IPS-15b (cell line): ENCODE measurements around the gene SLC25A51.
"Not testable (repeated sequence)": the region's sequence is repeated elsewhere in the genome, so short reads cannot be mapped to it uniquely, and the experiment has no call there.

Experiments used
- H3K27me3 ChIP-seq: one replicate; pipeline ENCODE4 v1.6.1; 2013; ENCODE audit warnings: low read length; ENCODE audit not compliant: control insufficient read depth, insufficient read depth
- H3K36me3 ChIP-seq: one replicate; pipeline ENCODE4 v1.6.1; 2013; ENCODE audit warnings: low read length; ENCODE audit not compliant: control insufficient read depth, insufficient read depth
- H3K4me1 ChIP-seq: one replicate; pipeline ENCODE4 v1.6.1; 2013; ENCODE audit warnings: mild to moderate bottlenecking, low read length; ENCODE audit not compliant: control insufficient read depth, insufficient read depth
- H3K4me3 ChIP-seq: one replicate; pipeline ENCODE4 v1.5.1; 2013; ENCODE audit warnings: low read depth, low read length
- H3K9ac ChIP-seq: one replicate; pipeline ENCODE4 v1.6.1; 2013; ENCODE audit warnings: low read depth, mild to moderate bottlenecking, low read length
- H3K9me3 ChIP-seq: one replicate; pipeline ENCODE4 v1.6.1; 2013; ENCODE audit warnings: mild to moderate bottlenecking, low read length; ENCODE audit not compliant: control insufficient read depth, insufficient read depth

Gene SLC25A51

DNA sequence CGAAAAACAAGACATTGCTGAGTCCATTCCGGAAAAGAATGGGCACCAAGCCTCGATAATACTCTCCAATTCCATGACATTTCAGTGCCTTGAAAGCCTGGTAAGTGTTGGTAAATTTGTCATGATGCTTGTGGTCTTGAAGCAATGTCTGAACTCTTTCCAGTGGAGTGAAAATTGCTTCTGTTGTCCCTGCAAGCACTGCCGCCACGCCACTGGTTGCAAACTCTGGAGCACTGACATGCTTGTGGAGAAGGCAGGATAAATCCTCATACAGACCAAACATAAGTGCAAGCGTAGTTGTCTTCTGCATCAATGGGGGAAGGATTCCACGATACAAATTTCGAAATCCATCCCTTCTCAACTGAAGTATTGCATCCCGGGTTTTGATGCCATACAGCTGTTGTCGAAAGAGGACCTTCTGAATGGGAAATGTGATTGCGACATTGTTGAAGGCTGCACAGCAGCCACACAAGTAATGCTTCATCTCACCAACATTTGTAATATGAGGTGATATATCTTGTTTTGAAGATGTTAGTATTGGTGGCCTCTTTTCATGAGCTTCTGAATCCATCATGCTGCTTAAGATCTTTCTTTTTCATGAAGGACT is 15.8 kb downstream of the SLC25A51 start:
- H3K4me1 ChIP-seq, H3K9me3 ChIP-seq, H3K36me3 ChIP-seq, H3K9ac ChIP-seq, H3K4me3 ChIP-seq, H3K27me3 ChIP-seq: not testable (repeated sequence)

DNA sequence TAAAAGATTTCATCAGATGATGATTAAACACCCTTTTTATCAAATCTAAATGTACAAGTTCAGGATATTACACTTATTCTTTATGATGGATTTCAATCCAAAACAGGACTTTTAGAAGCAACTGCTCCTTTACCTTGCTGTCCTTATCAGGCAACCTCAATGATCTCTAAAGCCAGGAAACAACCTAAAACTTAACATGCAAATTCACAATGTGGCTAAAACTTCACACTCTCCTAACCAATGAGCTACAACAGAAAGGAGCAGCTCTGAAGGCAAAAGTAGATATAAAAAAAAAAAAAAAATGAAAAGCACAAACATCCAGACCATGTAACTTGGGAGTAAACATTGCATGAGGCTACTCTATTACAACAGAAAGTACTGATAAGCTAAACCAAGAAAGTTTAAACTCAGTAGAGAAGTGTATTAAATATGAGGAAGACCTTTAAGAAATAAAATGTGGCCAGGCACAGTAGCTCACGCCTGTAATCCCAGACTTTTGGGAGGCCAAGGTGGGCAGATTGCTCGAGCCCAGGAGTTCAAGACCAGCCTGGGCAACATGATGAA is 22.9 kb downstream of the SLC25A51 start:
- Histone ChIP-seq H3K27me3 (no peaks in the 10 kb centered on the region), H3K4me1 (no peaks in the 10 kb centered on the region), H3K9me3 (peaks cover 3% of the 10 kb centered on the region), H3K9ac (no peak overlapping the region), H3K36me3 (peaks cover 3% of the 10 kb centered on the region), H3K4me3 (no peak overlapping the region)

DNA sequence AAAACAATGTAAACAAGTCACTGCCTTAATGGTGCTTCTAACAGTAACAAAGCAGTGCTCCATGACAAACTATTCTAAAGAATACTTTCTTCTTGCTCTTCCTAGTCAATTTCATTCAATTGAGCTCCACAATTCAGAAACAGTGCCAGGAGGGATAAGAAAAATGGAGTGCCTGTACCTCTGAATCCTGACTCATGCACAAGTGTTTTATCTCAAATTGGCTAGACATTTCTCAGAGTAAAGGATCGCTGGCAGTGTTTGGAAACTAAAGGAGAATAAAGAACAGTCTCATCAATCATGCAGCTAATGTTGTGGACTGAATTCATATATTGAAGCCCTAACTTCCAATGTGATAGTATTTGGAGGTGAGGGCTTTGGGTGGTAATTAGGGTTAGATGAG is 27.6 kb downstream of the SLC25A51 start:
- peaks cover 3% of the 10 kb centered on the region for H3K9me3 ChIP-seq
- H3K4me1 ChIP-seq: no peaks in the 10 kb centered on the region
- no peaks in the 10 kb centered on the region for H3K27me3 ChIP-seq
- peaks cover 3% of the 10 kb centered on the region for H3K36me3 ChIP-seq
- no peak overlapping the region for H3K4me3 ChIP-seq
- H3K9ac ChIP-seq: no peak overlapping the region

DNA sequence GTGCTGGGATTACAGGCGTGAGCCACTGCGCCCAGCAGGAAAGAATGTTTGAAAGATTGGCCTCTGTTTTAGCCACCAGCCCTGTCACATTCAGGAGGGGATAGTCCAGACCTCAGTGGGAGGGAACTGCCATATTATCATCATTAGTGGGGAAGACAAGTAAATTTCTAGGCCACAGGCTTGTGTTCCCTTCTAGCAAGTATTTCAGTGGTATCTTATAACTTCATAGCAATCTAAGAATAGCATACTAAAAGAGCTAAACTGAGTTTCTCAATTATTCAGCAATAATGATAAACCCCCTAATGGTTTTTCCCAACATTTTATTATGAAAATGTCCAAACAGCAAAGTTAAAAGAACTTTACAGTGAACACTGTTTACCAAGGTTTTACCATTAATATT is 30.0 kb downstream of the SLC25A51 start:
- H3K27me3 ChIP-seq: no peaks in the 10 kb centered on the region
- peaks cover 3% of the 10 kb centered on the region for H3K36me3 ChIP-seq
- H3K4me3 ChIP-seq: no peak overlapping the region
- H3K4me1 ChIP-seq: no peaks in the 10 kb centered on the region
- H3K9me3 ChIP-seq: peaks cover 3% of the 10 kb centered on the region
- no peak overlapping the region for H3K9ac ChIP-seq

DNA sequence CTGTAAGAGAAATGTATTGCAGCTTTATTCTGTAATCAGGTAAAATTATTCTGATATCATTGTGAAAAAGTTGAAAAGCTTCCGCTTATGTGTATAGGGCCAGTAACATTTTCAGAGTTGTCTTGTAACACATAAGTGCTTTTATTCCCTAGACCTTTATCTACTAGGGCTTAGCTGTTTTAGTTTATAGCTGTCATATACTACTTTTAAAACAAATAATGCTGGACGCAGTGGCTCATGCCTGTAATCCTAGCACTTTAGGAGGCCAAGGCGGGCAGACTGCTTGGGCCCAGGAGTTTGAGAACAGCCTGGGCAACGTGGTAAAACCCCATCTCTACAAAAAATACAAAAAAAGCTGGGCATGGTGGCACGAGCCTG is 33.1 kb downstream of the SLC25A51 start:
- no peak overlapping the region for H3K4me3 ChIP-seq
- no peaks in the 10 kb centered on the region for H3K36me3 ChIP-seq
- H3K9me3 ChIP-seq: no peaks in the 10 kb centered on the region
- no peaks in the 10 kb centered on the region for H3K4me1 ChIP-seq
- no peak overlapping the region for H3K9ac ChIP-seq
- H3K27me3 ChIP-seq: no peaks in the 10 kb centered on the region

DNA sequence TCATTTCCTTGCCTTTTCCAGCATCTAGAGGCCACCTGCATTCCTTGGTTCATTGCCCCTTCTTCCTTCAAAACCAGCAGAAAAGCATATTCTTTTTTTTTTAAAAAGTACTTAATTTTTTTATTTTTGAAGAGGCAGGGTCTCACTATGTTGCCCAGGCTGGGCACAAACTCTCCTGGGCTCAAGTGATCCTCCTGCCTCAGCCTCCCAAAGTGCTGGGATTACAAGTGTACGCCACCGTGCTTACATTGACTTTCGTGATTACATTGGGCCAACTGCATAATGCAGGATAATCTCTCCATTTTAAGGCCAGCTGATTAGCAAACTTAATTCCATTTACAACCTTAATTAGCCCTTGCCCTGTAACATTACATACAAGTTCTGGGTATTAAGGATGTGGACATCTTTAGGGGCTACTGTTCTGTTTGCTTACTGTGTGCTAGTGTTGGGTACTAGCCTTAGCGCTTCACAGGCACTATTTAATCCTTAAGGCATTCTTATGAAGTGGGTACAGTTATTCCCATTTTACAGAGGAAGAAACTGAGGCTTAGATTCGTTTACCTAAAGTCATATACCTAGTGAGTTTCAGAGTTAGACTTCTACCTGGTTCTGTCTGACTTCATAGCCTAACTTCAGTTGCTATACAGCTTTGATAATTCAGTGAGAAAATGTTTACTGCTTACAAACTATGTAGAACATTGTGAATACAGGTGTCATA is 33.7 kb downstream of the SLC25A51 start:
- no peaks in the 10 kb centered on the region for H3K27me3 ChIP-seq
- H3K4me3 ChIP-seq: no peak overlapping the region
- H3K9me3 ChIP-seq: no peaks in the 10 kb centered on the region
- no peaks in the 10 kb centered on the region for H3K36me3 ChIP-seq
- no peaks in the 10 kb centered on the region for H3K4me1 ChIP-seq
- H3K9ac ChIP-seq: no peak overlapping the region

DNA sequence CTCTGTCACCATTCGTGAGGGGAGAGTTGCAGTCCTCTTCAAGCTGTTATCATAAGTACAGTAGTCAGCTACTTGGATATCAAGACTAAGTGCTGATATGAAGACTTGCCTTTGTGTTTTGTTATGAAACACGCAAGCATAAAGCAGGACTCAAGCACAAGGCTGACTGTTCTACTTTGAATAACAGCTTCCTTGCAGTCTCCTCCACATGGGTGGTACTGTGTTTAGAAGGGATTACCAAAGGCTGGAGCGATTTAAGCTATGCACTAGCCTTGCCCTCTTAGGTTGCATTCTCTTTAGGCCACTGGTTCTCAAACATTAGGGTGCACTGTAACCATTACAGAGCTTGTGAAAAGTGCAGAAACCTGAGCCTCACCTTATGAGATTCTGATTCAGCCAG is 41.4 kb downstream of the SLC25A51 start:
- H3K36me3 ChIP-seq: no peaks in the 10 kb centered on the region
- H3K27me3 ChIP-seq: no peaks in the 10 kb centered on the region

DNA sequence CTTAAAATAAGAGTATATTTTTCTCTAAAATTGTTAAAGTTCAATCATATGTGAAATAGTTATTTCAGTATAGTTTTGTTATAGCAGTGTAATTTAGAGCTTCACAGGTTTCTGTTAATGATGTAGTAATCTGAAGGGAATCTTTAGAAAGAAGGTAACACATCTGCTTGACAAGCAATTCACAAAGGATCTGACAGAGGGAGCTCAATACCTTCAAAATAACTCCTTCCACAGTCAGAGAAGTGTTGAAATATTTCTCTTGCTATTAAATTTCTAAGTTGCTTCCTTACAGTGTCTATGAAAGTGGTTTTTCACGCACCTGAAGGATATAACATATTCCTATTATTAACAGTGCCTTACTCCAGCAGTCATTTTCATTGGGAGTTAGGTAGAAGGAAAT is 44.9 kb downstream of the SLC25A51 start:
- Histone ChIP-seq H3K36me3 (no peaks in the 10 kb centered on the region), H3K9ac (no peak overlapping the region), H3K9me3 (no peaks in the 10 kb centered on the region), H3K4me1 (no peaks in the 10 kb centered on the region), H3K4me3 (no peak overlapping the region), H3K27me3 (no peaks in the 10 kb centered on the region)

More for the DNA sequence above, 41.4 kb downstream of the SLC25A51 start:
- H3K9me3 ChIP-seq: no peaks in the 10 kb centered on the region
- H3K9ac ChIP-seq: no peak overlapping the region
- H3K4me1 ChIP-seq: no peaks in the 10 kb centered on the region
- no peak overlapping the region for H3K4me3 ChIP-seq

DNA sequence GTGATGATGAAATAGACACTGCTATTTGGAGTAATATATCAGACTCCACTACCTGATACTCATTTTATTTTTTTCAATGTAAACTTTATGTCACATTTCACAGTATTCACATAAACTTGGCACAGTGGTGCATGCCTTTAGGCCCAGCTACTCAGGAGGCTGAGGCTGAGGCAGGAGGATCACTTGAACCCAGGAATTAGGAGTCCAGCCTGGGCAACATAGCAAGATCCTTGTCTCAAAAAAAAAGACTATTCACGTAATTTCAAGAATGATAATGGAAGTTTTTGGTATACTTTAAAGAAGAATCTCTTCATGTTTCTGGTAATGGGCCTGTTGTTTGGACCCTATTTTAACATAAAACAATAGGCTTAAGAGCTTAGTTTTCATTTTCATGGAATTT is 47.4 kb downstream of the SLC25A51 start:
- Histone ChIP-seq H3K27me3 (no peaks in the 10 kb centered on the region), H3K4me1 (no peaks in the 10 kb centered on the region), H3K9ac (no peak overlapping the region), H3K4me3 (no peak overlapping the region), H3K36me3 (no peaks in the 10 kb centered on the region), H3K9me3 (no peaks in the 10 kb centered on the region)

DNA sequence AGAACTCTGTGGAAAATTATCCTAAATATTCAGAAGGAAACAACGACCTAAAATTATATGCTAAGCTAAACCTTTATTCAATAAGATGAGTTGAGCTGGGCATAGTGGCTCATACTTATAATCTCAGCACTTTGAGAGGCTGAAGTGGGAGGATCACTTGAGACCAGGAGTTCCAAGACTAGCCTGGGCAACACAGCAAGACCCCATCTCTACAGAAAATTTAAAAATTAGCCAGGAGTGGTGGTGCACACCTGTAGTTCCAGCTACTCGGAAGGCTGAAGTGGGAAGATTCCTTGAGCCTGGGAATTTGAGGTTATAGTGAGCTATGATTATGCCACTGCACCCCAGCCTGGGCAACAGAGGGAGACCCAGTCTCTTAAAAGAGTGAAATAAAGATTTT is 51.7 kb downstream of the SLC25A51 start:
- Histone ChIP-seq H3K9me3 (no peaks in the 10 kb centered on the region), H3K9ac (no peak overlapping the region), H3K4me3 (no peak overlapping the region), H3K36me3 (no peaks in the 10 kb centered on the region), H3K4me1 (no peaks in the 10 kb centered on the region), H3K27me3 (no peaks in the 10 kb centered on the region)

DNA sequence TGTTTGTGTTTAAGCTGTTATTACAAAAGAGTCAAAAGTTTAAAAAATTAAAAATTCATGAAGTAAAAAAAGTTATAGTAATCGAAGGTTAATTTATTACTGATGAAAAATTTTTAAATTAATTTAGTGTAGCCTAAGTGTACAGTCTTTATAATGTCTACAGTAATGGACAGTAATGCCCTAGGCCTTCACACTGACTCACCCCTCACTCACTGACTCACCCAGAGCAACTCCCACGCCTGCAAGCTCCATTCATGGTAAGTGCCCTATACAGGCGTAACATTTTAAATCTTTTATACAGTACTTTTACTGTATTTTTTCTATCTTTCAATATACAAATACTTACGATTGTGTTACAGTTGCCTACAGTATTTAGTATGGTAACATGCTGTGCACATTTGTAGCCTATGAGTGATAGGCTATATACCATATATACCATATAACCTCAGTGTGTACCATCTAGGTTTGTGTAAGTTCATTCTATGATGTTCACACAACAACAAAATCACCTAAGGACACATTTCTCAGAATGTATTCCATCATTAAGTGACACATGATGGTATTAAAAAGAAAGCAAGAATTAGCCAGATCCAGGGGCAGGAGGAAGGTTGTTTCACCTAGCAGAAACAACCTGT is 63.2 kb downstream of the SLC25A51 start:
- no peaks in the 10 kb centered on the region for H3K36me3 ChIP-seq
- no peaks in the 10 kb centered on the region for H3K4me1 ChIP-seq
- no peaks in the 10 kb centered on the region for H3K27me3 ChIP-seq
- H3K9ac ChIP-seq: no peak overlapping the region
- no peaks in the 10 kb centered on the region for H3K9me3 ChIP-seq
- no peak overlapping the region for H3K4me3 ChIP-seq
